Heart right ventricle (tissue), 16 donors: ENCODE measurements around the gene TMEM59L. TPM values are rescaled to one million over a fixed set of nuclear protein-coding genes. Genes with fewer than 3 reads are reported as not detected.
A peak's percentile ranks its signal among the peaks of the same experiment; 100 is the strongest.

Experiments
- ATAC-seq, 8 donors: fragments of 200-7000 bp; cut with Tn5 transposase; one replicate each; pipeline ENCODE4 v1.9.1; 2020; ENCODE audit warnings: mild to moderate bottlenecking in 8 of 8, moderate library complexity in 8 of 8, moderate number of reproducible peaks in 1 of 8
- DNase-seq, 2 donors: peaks; one replicate each; pipeline ENCODE4 v3.0.0-alpha.2; 2020
- H3K27ac ChIP-seq, 10 donors: fragments of 200-600 bp; sonication (generic) in 2 of 10; one replicate each; pipeline versions ENCODE4 v1.5.0 to v1.8.0; 2020 to 2022; ENCODE audit warnings: mild to moderate bottlenecking in 3 of 10
- H3K27me3 ChIP-seq, 7 donors: fragments of 200-600 bp; one replicate each; pipeline ENCODE4 v1.8.0; 2021 to 2022; ENCODE audit warnings: mild to moderate bottlenecking in 2 of 7
- H3K36me3 ChIP-seq, 9 donors: fragments of 200-600 bp; sonication (generic) in 1 of 9; one replicate each; pipeline versions ENCODE4 v1.5.0 to v1.8.0; 2020 to 2022; ENCODE audit warnings: mild to moderate bottlenecking in 2 of 9
- H3K4me1 ChIP-seq, 9 donors: fragments of 200-600 bp; sonication (generic) in 1 of 9; one replicate each; pipeline versions ENCODE4 v1.5.0 to v1.8.0; 2020 to 2022; ENCODE audit warnings: mild to moderate bottlenecking in 4 of 9
- H3K4me3 ChIP-seq, 10 donors: fragments of 200-600 bp; sonication (generic) in 2 of 10; one replicate each; pipeline versions ENCODE4 v1.5.0 to v1.8.0; 2020 to 2022; ENCODE audit warnings: mild to moderate bottlenecking in 7 of 10, moderate library complexity in 2 of 10
- H3K9me3 ChIP-seq, 11 donors: fragments of 200-600 bp in 10 of 11; sonication (generic) in 2 of 11; one replicate each; pipeline versions ENCODE4 v1.5.0 to v1.8.0; 2013 to 2022; ENCODE audit warnings: mild to moderate bottlenecking in 2 of 11, control low read depth in 1 of 11, moderate library complexity in 1 of 11
- CTCF ChIP-seq, 9 donors: fragments of 200-600 bp; sonication (generic) in 2 of 9; IDR thresholded peaks; one replicate each; pipeline versions ENCODE4 v1.5.0 to v1.8.0; 2021 to 2022; ENCODE audit warnings: antibody characterized with exemption in 9 of 9, mild to moderate bottlenecking in 5 of 9, moderate library complexity in 1 of 9
- WGBS, 2 donors: extraction: QIAGEN DNeasy Blood & Tissue Kit; methylation state at CpG; one replicate each; pipeline ENCODE4 v1.1.7; 2013; ENCODE audit warnings: inconsistent platforms in 1 of 2; 5-methylcytosine and 5-hydroxymethylcytosine counted together
- intact Hi-C, 10 donors: fragments of 100-400 bp; cut with DNase I; formaldehyde crosslinking; loops; one replicate each; pipeline versions ENCODE4 v1.11.1 to v1.14.2; 2022
- polyA plus RNA-seq, 2 donors: library from polyadenylated mRNA; stranded (reverse); fragments of 200-250 nt; gene quantifications; one replicate each; pipeline ENCODE4 v1.2.3, GENCODE V29; 2013
- total RNA-seq, 10 donors: library from RNA; stranded (reverse); fragmentation: NEBNext Ultra II Directional in 3 of 10; extraction: Animal tissue kit (Norgen Biotek cat#: 25700) in 3 of 10; gene quantifications; one replicate each; pipeline versions ENCODE4 v1.2.1 to v1.2.4, GENCODE V29; 2021 to 2023
- donor health status: Arrhythmogenic right ventricular cardiomyopathy.
- donor health status: ischemic (EF 13 %, LVEDD 7.1; RV severe dilation, severe dysfunction).
- donor health status: healthy with polysubstance abuse.
- donor health status: DM: no; HTN: yes; CAD: no.
- donor health status: DM: no; HTN: no; CAD: no.
- donor health status: ischemic (EF 25% LVEDD 6.9; RV normal size, moderate dysfunction).
- donor health status: ischemic (EF 25% LVEDD 5.7; RV mildly dilated, moderate dysfunction).
- donor health status: healthy.
- donor health status: DM: yes; HTN: yes; CAD: no.
- donor health status: Ischemic cardiomyopathy.
- donor health status: ischemic (EF 35%, LVEDD 5.7; RV mildly dilated, moderate dysfunction).
- donor health status: nonischemic (EF 11% LVEDD 7.7; RV severe dilation, severe dysfunction).
- donor health status: DM: yes; HTN: yes; CAD: no.
- donor health status: PGD.
- donor health status: ischemic (EF 29% LVEDD 5.4; RV normal size, mild dysfunction).
- donor health status: nonischemic (EF 23%, LVEDD 6.1; RV moderate dilation, normal function).

The TMEM59L gene
- total and polyA plus RNA-seq, 12 donors: 0.13 to 13.8 (median 1.2) TPM

GRCh38 chr19:18608805-18609716 is 3.6 kb upstream of the TMEM59L start:
- ATAC-seq: no peak
- no peak for TF ChIP-seq CTCF (IDR thresholded peaks at IDR 0.05)
- H3K27ac ChIP-seq: no peak overlapping the region
- no peaks in the 10 kb centered on the region for H3K36me3 ChIP-seq
- H3K4me3 ChIP-seq: no peak overlapping the region
- intact Hi-C loops: loop anchor here in 3 of 10 donors (5.0 to 10.0 kb wide), 3 partner anchors 48 to 236 kb away; no protein-coding TSS in a partner anchor
- no peak for DNase-seq
- H3K4me1 ChIP-seq: peaks cover 21 to 66% (median 41%) of the 10 kb centered on the region in 9 donors
- no peaks in the 10 kb centered on the region for H3K9me3 ChIP-seq
- peaks cover 48 to 96% (median 96%) of the 10 kb centered on the region in 7 donors for H3K27me3 ChIP-seq
- 46 to 54% methylated on average over 9 of the region's 9 CpGs for WGBS, 2 donors

- Histone ChIP-seq H3K4me1 (peaks cover 19 to 60% (median 40%) of the 10 kb centered on the region in 9 donors), H3K36me3 (no peaks in the 10 kb centered on the region), H3K27ac (no peak overlapping the region), H3K4me3 (no peak overlapping the region), H3K9me3 (no peaks in the 10 kb centered on the region), H3K27me3 (peaks cover 49 to 96% (median 96%) of the 10 kb centered on the region in 7 donors)
- intact Hi-C loops: loop anchor here in 3 of 10 donors (5.0 to 10.0 kb wide), 3 partner anchors 48 to 235 kb away; no protein-coding TSS in a partner anchor
- DNase-seq (no peak), ATAC-seq (no peak)
- 32 to 44% methylated on average over 2 of the region's 2 CpGs for WGBS, 2 donors
- no peak for TF ChIP-seq CTCF (IDR thresholded peaks at IDR 0.05)
These were observed 3.0 kb upstream of the TMEM59L start for GRCh38 chr19:18609717-18610051.

- no peaks in the 10 kb centered on the region for H3K9me3 ChIP-seq
- H3K27me3 ChIP-seq: peaks cover 48 to 96% (median 95%) of the 10 kb centered on the region in 7 donors
- 36 to 43% methylated on average over 3 of the region's 3 CpGs for WGBS, 2 donors
- H3K4me3 ChIP-seq: no peak overlapping the region
- intact Hi-C loops: no loop called here
- peaks cover 19 to 58% (median 39%) of the 10 kb centered on the region in 9 donors for H3K4me1 ChIP-seq
- no peak overlapping the region for H3K27ac ChIP-seq
- TF ChIP-seq CTCF (IDR thresholded peaks at IDR 0.05): no peak
- no peaks in the 10 kb centered on the region for H3K36me3 ChIP-seq
- ATAC-seq (no peak), DNase-seq (no peak)
These were observed 2.5 kb upstream of the TMEM59L start for GRCh38 chr19:18610245-18610555.

GRCh38 chr19:18610556-18611326 is 1.9 kb upstream of the TMEM59L start:
- H3K4me3 ChIP-seq: peak overlapping the region in 1 of 10 donors; percentile 4
- DNase-seq: no peak

More at GRCh38 chr19:18610556-18611326, 1.9 kb upstream of the TMEM59L start:
- WGBS, 2 donors: 8% methylated on average over 38 to 45 of the region's 45 CpGs
- intact Hi-C loops: no loop called here
- no peak overlapping the region for H3K27ac ChIP-seq
- H3K27me3 ChIP-seq: peaks cover 43 to 96% (median 95%) of the 10 kb centered on the region in 7 donors
- peaks cover 19 to 52% (median 38%) of the 10 kb centered on the region in 9 donors for H3K4me1 ChIP-seq
- no peaks in the 10 kb centered on the region for H3K9me3 ChIP-seq
- TF ChIP-seq CTCF (IDR thresholded peaks at IDR 0.05): no peak
- no peak for ATAC-seq
- H3K36me3 ChIP-seq: no peaks in the 10 kb centered on the region
